A549 treated with ZK216348 at 1 μM for 4 hours (cell line): Measurements from ENCODE around the gene CAMSAP2. TPM values are rescaled to one million over a fixed set of nuclear protein-coding genes. Genes with fewer than 3 reads are reported as not detected.

ENCODE experiments used
- total RNA-seq: library from RNA; stranded (reverse); fragments of 200-300 nt; extraction: Qiagen RNA extraction; gene quantifications from 5 replicates; pipeline ENCODE4 v1.2.3, GENCODE V29; 2022; ENCODE audit warnings: low read depth

The CAMSAP2 gene, protein sequence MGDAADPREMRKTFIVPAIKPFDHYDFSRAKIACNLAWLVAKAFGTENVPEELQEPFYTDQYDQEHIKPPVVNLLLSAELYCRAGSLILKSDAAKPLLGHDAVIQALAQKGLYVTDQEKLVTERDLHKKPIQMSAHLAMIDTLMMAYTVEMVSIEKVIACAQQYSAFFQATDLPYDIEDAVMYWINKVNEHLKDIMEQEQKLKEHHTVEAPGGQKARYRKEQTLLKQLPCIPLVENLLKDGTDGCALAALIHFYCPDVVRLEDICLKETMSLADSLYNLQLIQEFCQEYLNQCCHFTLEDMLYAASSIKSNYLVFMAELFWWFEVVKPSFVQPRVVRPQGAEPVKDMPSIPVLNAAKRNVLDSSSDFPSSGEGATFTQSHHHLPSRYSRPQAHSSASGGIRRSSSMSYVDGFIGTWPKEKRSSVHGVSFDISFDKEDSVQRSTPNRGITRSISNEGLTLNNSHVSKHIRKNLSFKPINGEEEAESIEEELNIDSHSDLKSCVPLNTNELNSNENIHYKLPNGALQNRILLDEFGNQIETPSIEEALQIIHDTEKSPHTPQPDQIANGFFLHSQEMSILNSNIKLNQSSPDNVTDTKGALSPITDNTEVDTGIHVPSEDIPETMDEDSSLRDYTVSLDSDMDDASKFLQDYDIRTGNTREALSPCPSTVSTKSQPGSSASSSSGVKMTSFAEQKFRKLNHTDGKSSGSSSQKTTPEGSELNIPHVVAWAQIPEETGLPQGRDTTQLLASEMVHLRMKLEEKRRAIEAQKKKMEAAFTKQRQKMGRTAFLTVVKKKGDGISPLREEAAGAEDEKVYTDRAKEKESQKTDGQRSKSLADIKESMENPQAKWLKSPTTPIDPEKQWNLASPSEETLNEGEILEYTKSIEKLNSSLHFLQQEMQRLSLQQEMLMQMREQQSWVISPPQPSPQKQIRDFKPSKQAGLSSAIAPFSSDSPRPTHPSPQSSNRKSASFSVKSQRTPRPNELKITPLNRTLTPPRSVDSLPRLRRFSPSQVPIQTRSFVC (N-terminal part only)
- 15.3 to 25.0 TPM (median 22.8 TPM) in 5 replicates for total RNA-seq

GRCh38 chr1:200738327-200738948, at the start of gene CAMSAP2:
CAMSAP2 (plus strand) TSS chr1:200738893; CDS start chr1:200739828, 935 bp downstream.

DNA sequence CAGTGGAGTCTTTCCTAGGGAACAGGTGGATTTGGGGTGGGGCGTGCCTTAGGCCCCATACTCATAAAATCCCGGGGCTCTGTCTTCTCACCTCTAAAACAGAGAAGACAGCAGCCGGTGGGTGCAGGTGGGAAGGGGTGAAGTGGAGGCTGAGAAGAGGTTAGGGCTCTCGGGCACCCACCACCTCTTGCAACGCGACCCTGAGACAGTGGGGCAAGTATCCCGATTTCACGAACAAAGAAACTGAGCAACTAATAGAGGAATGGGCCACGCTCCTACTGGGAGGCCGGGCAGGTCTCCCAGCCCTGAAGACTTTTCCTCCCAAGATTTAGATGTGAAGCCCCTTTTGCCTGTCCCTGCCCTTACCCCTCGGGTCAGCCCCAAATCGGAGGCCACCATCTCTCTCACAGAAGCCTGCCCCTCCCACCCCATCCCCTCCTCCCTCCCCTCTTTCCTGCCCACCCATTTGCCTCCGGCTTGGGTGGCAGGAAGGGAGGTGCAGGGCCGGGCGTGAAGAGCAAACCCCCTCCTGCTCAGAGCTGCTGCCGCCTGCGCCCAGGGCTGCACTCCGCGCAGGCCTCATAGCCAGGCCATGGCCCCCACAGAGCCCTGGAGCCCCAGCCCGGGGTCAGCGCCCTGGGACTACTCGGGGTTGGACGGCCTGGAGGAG, 133.9 kb downstream of the CAMSAP2 start, which contains the start of gene GPR25:
Gene GPR25, plus strand, starts transcription at position 536 of the 670 bp plus-strand sequence. Its CDS starts 57 bp downstream, at position 593.

GRCh38 chr1:200894712-200895442, 156.2 kb downstream of the CAMSAP2 start, which contains the start of gene INAVA:
INAVA (plus strand) TSS chr1:200894900; CDS start chr1:200898401, 3,501 bp downstream.

Other genes with a start within 250 kb of the CAMSAP2 start
- gene KIF14, start 118.1 kb upstream of the CAMSAP2 start, total RNA-seq, result 5.6 to 12.7 TPM (median 10.9 TPM) in 5 replicates
- 13.2 to 23.6 TPM (median 13.7 TPM) in 5 replicates for gene DDX59, start 69.0 kb upstream of the CAMSAP2 start, total RNA-seq
- not detected in 5 replicates for gene GPR25, start 134.1 kb downstream of the CAMSAP2 start, total RNA-seq
- 34.8 to 46.7 TPM (median 43.8 TPM) in 5 replicates for gene INAVA, start 156.0 kb downstream of the CAMSAP2 start, total RNA-seq